MM.1S (cell line): ENCODE measurements around the gene FOXL1.

Experiments used
- EZH2 ChIP-seq: fragments of 300-600 bp; sonication (generic); optimal IDR thresholded peaks from 2 replicates; pipeline ENCODE3; 2017; ENCODE audit warnings: low read depth, mild to moderate bottlenecking, antibody characterized with exemption, low read length, mixed read lengths
- TF ChIP-seq, protein P1 (sequence below): fragments of 300-600 bp; sonication (generic); IDR thresholded peaks from 2 replicates; pipeline ENCODE4 v1.5.1; 2016; ENCODE audit warnings: antibody characterized with exemption, low read length, mixed read lengths

GRCh38 chr16:86573215-86573614, 5.1 kb upstream of the FOXL1 start:
- TF ChIP-seq, protein P1, sequence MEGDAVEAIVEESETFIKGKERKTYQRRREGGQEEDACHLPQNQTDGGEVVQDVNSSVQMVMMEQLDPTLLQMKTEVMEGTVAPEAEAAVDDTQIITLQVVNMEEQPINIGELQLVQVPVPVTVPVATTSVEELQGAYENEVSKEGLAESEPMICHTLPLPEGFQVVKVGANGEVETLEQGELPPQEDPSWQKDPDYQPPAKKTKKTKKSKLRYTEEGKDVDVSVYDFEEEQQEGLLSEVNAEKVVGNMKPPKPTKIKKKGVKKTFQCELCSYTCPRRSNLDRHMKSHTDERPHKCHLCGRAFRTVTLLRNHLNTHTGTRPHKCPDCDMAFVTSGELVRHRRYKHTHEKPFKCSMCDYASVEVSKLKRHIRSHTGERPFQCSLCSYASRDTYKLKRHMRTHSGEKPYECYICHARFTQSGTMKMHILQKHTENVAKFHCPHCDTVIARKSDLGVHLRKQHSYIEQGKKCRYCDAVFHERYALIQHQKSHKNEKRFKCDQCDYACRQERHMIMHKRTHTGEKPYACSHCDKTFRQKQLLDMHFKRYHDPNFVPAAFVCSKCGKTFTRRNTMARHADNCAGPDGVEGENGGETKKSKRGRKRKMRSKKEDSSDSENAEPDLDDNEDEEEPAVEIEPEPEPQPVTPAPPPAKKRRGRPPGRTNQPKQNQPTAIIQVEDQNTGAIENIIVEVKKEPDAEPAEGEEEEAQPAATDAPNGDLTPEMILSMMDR = no peak
- no peak for TF ChIP-seq EZH2
